B cell (primary cell): Measurements from ENCODE around the gene ZNF280A. TPM values are rescaled to one million over a fixed set of nuclear protein-coding genes. Genes with fewer than 3 reads are reported as not detected.

ENCODE experiments used
- ATAC-seq: fragments of 200-7000 bp; cut with Tn5 transposase; one replicate; pipeline ENCODE4 v1.10.0; 2021; ENCODE audit warnings: low read depth, mild to moderate bottlenecking, moderate number of reproducible peaks, moderate library complexity
- CTCF ChIA-PET: fragments of 350-600 bp; sonication (Branson Sonifier 250); formaldehyde crosslinking; loops from one replicate; lab custom pipeline; 2021; ENCODE audit warnings: antibody characterized with exemption, inconsistent platforms; lab: Charles Lee
- POLR2A ChIA-PET: fragments of 350-600 bp; sonication (Branson Sonifier 250); formaldehyde crosslinking; loops from one replicate; lab custom pipeline; 2021; ENCODE audit warnings: antibody characterized with exemption; lab: Charles Lee
- DNase-seq: peaks from one replicate; pipeline ENCODE4 v3.0.0; 2013
- H2AFZ ChIP-seq: 2 replicates; pipeline ENCODE4 v1.6.1; 2012; ENCODE audit warnings: mild to moderate bottlenecking, low read depth, low read length; ENCODE audit not compliant: insufficient read depth, poor library complexity, severe bottlenecking
- H3K27ac ChIP-seq, 2 donors: 1 replicate in 1 of 2; 2 replicates in 1 of 2; pipeline ENCODE4 v1.5.1; 2012 to 2013; ENCODE audit warnings: low read length in 2 of 2, mild to moderate bottlenecking in 2 of 2, moderate library complexity in 1 of 2
- H3K27me3 ChIP-seq, 4 experiments: fragments of 200-600 bp in 1 of 4; sonication (generic) in 1 of 4; replicated peaks in 1 of 4; 1 replicate in 2 of 4; 2 replicates in 2 of 4; pipeline versions ENCODE4 v1.6.1 to v1.7.0; 2013 to 2016; ENCODE audit warnings: low read length in 3 of 4, mild to moderate bottlenecking in 2 of 4, mixed read lengths in 1 of 4, moderate library complexity in 1 of 4; ENCODE audit not compliant: insufficient read depth in 4 of 4, control insufficient read depth in 3 of 4; ENCODE audit errors: control extremely low read depth in 1 of 4
- H3K36me3 ChIP-seq, 2 experiments: replicated peaks in 1 of 2; 1 replicate in 1 of 2; 2 replicates in 1 of 2; pipeline versions ENCODE4 v1.6.1 to v1.7.1; 2013; ENCODE audit warnings: low read length in 1 of 2; ENCODE audit not compliant: insufficient read depth in 2 of 2, control insufficient read depth in 1 of 2; ENCODE audit errors: control extremely low read depth in 1 of 2, extremely low read depth in 1 of 2
- H3K4me1 ChIP-seq, 2 donors: fragments of 200-600 bp in 1 of 2; sonication (generic) in 1 of 2; 1 replicate in 1 of 2; 2 replicates in 1 of 2; pipeline versions ENCODE4 v1.5.1 to v1.6.1; 2013 to 2017; ENCODE audit warnings: low read length in 2 of 2; ENCODE audit not compliant: control insufficient read depth in 2 of 2, insufficient read depth in 2 of 2
- H3K4me2 ChIP-seq: replicated peaks from 2 replicates; pipeline ENCODE3; 2012; ENCODE audit warnings: mild to moderate bottlenecking, low read depth, low read length; ENCODE audit not compliant: poor library complexity, severe bottlenecking
- H3K4me3 ChIP-seq, 5 experiments: fragments of 200-600 bp in 1 of 5; sonication (generic) in 1 of 5; 1 replicate in 3 of 5; 2 replicates in 2 of 5; pipeline versions ENCODE4 v1.5.1 to v1.7.0; 2011 to 2016; ENCODE audit warnings: low read length in 4 of 5, mild to moderate bottlenecking in 4 of 5, low read depth in 2 of 5, control low read depth in 1 of 5, moderate library complexity in 1 of 5; ENCODE audit not compliant: insufficient read depth in 1 of 5; ENCODE audit errors: control extremely low read depth in 1 of 5, extremely low read depth in 1 of 5
- H3K79me2 ChIP-seq: fragments of 200-600 bp; sonication (generic); one replicate; pipeline ENCODE4 v1.6.0; 2016; ENCODE audit warnings: low read length; ENCODE audit not compliant: control insufficient read depth, insufficient read depth
- H3K9ac ChIP-seq: fragments of 200-600 bp; sonication (generic); 2 replicates; pipeline ENCODE4 v1.6.1; 2017; ENCODE audit warnings: mild to moderate bottlenecking, low read length, moderate library complexity
- H3K9me3 ChIP-seq, 3 donors: one replicate each; pipeline versions ENCODE4 v1.6.1 to v1.7.1; 2013; ENCODE audit warnings: low read length in 2 of 3; ENCODE audit not compliant: control insufficient read depth in 2 of 3, insufficient read depth in 1 of 3; ENCODE audit errors: control extremely low read depth in 1 of 3
- H4K20me1 ChIP-seq: 2 replicates; pipeline ENCODE4 v1.6.0; 2012; ENCODE audit warnings: mild to moderate bottlenecking, low read length; ENCODE audit not compliant: insufficient read depth, control insufficient read depth, poor library complexity, severe bottlenecking
- H3K27ac Mint-ChIP-seq: one replicate; pipeline ENCODE4 v1.8.0; 2021; ENCODE audit warnings: mixed read lengths
- H3K27me3 Mint-ChIP-seq: one replicate; pipeline ENCODE4 v1.8.0; 2021; ENCODE audit warnings: mixed read lengths
- H3K4me1 Mint-ChIP-seq: one replicate; pipeline ENCODE4 v1.8.0; 2021; ENCODE audit warnings: mixed read lengths
- H3K4me3 Mint-ChIP-seq: one replicate; pipeline ENCODE4 v1.8.0; 2021; ENCODE audit warnings: mixed read lengths
- H3K9me3 Mint-ChIP-seq: one replicate; pipeline ENCODE4 v1.8.0; 2022; ENCODE audit warnings: mixed read lengths; ENCODE audit not compliant: insufficient read depth
- EZH2 ChIP-seq: IDR thresholded peaks from 2 replicates; pipeline ENCODE4 v1.6.1; 2012; ENCODE audit warnings: borderline replicate concordance, low read depth, mild to moderate bottlenecking, moderate library complexity, low read length; ENCODE audit not compliant: insufficient read depth, poor library complexity, severe bottlenecking
- WGBS: methylation state at CpG from one replicate; pipeline ENCODE4 v1.1.5; 2013; ENCODE audit warnings: missing lambda C conversion rate; ENCODE audit not compliant: insufficient coverage; 5-methylcytosine and 5-hydroxymethylcytosine counted together
- intact Hi-C: fragments of 100-400 bp; cut with micrococcal nuclease; formaldehyde crosslinking; loops from one replicate; pipeline ENCODE4 v1.10.0; 2022
- polyA minus RNA-seq: library from RNA; depleted of rRNA, polyadenylated mRNA; stranded (reverse); fragments of >200 nt; gene quantifications from 2 replicates; pipeline ENCODE4 v1.2.3, GENCODE V29; 2012
- polyA plus RNA-seq: library from polyadenylated mRNA; depleted of rRNA; stranded (reverse); fragments of >200 nt; gene quantifications from 2 replicates; pipeline ENCODE4 v1.2.3, GENCODE V29; 2012
- total RNA-seq, 2 donors: library from RNA; stranded (reverse); fragments of 120-200 nt in 1 of 2; gene quantifications; 1 replicate in 1 of 2; 2 replicates in 1 of 2; pipeline versions ENCODE4 v1.2.3 to v1.2.4, GENCODE V29; 2013 to 2022
- TF ChIP-seq, protein P1 (sequence below): fragments of 200-600 bp; IDR thresholded peaks from one replicate; pipeline ENCODE4 v1.8.0; 2022; ENCODE audit warnings: antibody characterized with exemption, mild to moderate bottlenecking

Gene ZNF280A, protein sequence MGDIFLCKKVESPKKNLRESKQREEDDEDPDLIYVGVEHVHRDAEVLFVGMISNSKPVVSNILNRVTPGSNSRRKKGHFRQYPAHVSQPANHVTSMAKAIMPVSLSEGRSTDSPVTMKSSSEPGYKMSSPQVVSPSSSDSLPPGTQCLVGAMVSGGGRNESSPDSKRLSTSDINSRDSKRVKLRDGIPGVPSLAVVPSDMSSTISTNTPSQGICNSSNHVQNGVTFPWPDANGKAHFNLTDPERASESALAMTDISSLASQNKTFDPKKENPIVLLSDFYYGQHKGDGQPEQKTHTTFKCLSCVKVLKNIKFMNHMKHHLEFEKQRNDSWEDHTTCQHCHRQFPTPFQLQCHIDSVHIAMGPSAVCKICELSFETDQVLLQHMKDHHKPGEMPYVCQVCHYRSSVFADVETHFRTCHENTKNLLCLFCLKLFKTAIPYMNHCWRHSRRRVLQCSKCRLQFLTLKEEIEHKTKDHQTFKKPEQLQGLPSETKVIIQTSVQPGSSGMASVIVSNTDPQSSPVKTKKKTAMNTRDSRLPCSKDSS
- not detected in 2 replicates for total RNA-seq
- total RNA-seq (2013): not detected
- not detected in 2 replicates for polyA plus RNA-seq
- not detected in 2 replicates for polyA minus RNA-seq

DNA sequence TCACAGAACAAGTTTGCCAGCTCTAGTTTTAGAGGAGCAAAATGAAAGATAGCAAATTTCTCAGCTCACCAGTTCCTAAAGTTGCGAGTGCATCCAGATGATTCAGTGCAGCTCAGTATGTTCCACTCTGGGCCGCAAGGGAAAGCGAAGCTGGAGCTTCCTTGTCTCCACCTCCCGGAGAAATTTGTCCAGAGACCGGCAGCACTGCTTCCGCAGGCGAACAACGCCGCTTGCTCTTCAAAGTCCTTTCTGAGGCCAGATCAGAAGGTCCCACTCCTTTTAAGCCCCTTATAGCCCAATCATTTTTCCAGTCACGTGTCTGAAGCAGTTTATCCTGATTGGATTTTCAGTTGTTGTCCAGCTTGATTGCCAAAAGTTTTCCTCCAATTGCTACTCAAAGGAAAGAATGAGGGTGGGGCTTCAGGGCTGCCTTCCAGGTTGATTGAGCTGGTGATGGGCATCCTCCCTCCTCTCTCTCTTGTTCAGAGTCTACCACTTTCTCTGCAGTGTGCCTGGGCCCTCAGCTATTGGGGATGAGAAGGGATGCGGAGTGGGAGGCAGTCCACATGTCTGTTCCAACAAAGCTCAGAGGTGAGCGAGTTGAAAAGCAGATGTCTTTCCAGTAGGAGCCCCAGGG is at the start of gene ZNF280A:
ZNF280A (minus strand) TSS at position 251 of the 637 bp plus-strand sequence. CDS start 4,640 bp downstream, outside the sequence.
- Mint-ChIP-seq H3K27me3 (peaks cover 17% of the 10 kb centered on the region), H3K9me3 (no peaks in the 10 kb centered on the region), H3K4me1 (peaks cover 3% of the 10 kb centered on the region), H3K4me3 (no peak within 1 kb of the TSS), H3K27ac (no peak within 1 kb of the TSS)
- DNase-seq (no peak), ATAC-seq (no peak)
- ChIA-PET CTCF (interaction anchor here (1.2 kb wide), 2 partner anchors 41 to 89 kb away, joined by 3 read pairs; no protein-coding TSS in a partner anchor), POLR2A (no interaction called here)
- Histone ChIP-seq H3K36me3 (no peaks in the 10 kb centered on the region), H3K9me3 (no peaks in the 10 kb centered on the region), H3K27ac (no peak within 1 kb of the TSS), H3K4me1 (no peaks in the 10 kb centered on the region), H3K27me3 (peaks cover 0 to 12% (median 3%) of the 10 kb centered on the region in 4 experiments), H4K20me1 (no peaks in the 10 kb centered on the region), H3K79me2 (no peaks in the 10 kb centered on the region), H3K9ac (no peak within 1 kb of the TSS), H2AFZ (no peak within 1 kb of the TSS), H3K4me3 (no peak within 1 kb of the TSS), H3K4me2 (no peak within 1 kb of the TSS)
- 81% methylated on average over 10 of the region's 12 CpGs for WGBS
- no peak for TF ChIP-seq EZH2
- TF ChIP-seq, protein P1, sequence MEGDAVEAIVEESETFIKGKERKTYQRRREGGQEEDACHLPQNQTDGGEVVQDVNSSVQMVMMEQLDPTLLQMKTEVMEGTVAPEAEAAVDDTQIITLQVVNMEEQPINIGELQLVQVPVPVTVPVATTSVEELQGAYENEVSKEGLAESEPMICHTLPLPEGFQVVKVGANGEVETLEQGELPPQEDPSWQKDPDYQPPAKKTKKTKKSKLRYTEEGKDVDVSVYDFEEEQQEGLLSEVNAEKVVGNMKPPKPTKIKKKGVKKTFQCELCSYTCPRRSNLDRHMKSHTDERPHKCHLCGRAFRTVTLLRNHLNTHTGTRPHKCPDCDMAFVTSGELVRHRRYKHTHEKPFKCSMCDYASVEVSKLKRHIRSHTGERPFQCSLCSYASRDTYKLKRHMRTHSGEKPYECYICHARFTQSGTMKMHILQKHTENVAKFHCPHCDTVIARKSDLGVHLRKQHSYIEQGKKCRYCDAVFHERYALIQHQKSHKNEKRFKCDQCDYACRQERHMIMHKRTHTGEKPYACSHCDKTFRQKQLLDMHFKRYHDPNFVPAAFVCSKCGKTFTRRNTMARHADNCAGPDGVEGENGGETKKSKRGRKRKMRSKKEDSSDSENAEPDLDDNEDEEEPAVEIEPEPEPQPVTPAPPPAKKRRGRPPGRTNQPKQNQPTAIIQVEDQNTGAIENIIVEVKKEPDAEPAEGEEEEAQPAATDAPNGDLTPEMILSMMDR: no peak
- intact Hi-C loops: no loop called here
